ENCODE results near the gene MAPKBP1.

Gene MAPKBP1

GRCh38 chr15:41805711-41806110 is 31.4 kb downstream of the MAPKBP1 start:
- Histone ChIP-seq H3K27me3 (ENCODE audit: control insufficient read depth, insufficient read depth, low read length) (no peaks in the 10 kb centered on the region), H3K4me1 (no peaks in the 10 kb centered on the region), H3K79me2 (no peaks in the 10 kb centered on the region), H3K4me2 (ENCODE audit: low read length) (no peak overlapping the region), H3K4me3 (ENCODE audit: low read depth, low read length) (no peak overlapping the region), H3K36me3 (ENCODE audit: control insufficient read depth, insufficient read depth, low read length) (no peaks in the 10 kb centered on the region), H3K9ac (no peak overlapping the region), H3K27ac (no peak overlapping the region), H2AFZ (no peak overlapping the region), H3K9me3 (ENCODE audit: control insufficient read depth, low read length) (no peaks in the 10 kb centered on the region)
- TF ChIP-seq, protein P1, sequence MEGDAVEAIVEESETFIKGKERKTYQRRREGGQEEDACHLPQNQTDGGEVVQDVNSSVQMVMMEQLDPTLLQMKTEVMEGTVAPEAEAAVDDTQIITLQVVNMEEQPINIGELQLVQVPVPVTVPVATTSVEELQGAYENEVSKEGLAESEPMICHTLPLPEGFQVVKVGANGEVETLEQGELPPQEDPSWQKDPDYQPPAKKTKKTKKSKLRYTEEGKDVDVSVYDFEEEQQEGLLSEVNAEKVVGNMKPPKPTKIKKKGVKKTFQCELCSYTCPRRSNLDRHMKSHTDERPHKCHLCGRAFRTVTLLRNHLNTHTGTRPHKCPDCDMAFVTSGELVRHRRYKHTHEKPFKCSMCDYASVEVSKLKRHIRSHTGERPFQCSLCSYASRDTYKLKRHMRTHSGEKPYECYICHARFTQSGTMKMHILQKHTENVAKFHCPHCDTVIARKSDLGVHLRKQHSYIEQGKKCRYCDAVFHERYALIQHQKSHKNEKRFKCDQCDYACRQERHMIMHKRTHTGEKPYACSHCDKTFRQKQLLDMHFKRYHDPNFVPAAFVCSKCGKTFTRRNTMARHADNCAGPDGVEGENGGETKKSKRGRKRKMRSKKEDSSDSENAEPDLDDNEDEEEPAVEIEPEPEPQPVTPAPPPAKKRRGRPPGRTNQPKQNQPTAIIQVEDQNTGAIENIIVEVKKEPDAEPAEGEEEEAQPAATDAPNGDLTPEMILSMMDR (IDR thresholded peaks at IDR 0.05), result no peak

GRCh38 chr15:41806291-41807181 is 32.3 kb downstream of the MAPKBP1 start:
- H3K4me3 ChIP-seq (ENCODE audit: low read depth, low read length), result no peak overlapping the region
- no peaks in the 10 kb centered on the region for H3K36me3 ChIP-seq (ENCODE audit: control insufficient read depth, insufficient read depth, low read length)
- H3K79me2 ChIP-seq, result no peaks in the 10 kb centered on the region
- no peaks in the 10 kb centered on the region for H3K4me1 ChIP-seq
- no peaks in the 10 kb centered on the region for H3K9me3 ChIP-seq (ENCODE audit: control insufficient read depth, low read length)
- TF ChIP-seq, protein P1 (IDR thresholded peaks at IDR 0.05), result no peak
- H3K27ac ChIP-seq, result no peak overlapping the region
- H3K27me3 ChIP-seq (ENCODE audit: control insufficient read depth, insufficient read depth, low read length), result no peaks in the 10 kb centered on the region
- H2AFZ ChIP-seq, result no peak overlapping the region
- H3K9ac ChIP-seq, result no peak overlapping the region
- H3K4me2 ChIP-seq (ENCODE audit: low read length), result no peak overlapping the region

DNA sequence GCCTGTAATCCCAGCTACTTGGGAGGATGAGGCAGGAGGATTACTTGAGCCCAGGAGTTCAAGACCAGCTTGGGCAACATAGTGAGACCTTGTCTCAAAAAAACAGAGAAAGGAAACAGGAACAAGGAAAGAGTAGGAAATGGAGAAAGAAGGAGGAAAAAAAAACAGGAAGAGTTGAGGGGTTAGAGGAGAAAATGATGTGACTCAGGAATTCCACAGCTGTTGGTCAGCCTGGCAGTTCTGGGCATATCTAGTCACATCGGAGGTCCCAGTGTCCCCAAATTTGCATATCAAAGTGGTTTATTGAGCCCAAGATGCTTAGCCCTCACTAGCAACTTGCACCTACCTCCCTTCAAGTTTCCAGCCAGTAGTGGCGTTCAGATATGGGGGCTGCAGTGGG is 34.8 kb downstream of the MAPKBP1 start:
- no peak overlapping the region for H3K27ac ChIP-seq

DNA sequence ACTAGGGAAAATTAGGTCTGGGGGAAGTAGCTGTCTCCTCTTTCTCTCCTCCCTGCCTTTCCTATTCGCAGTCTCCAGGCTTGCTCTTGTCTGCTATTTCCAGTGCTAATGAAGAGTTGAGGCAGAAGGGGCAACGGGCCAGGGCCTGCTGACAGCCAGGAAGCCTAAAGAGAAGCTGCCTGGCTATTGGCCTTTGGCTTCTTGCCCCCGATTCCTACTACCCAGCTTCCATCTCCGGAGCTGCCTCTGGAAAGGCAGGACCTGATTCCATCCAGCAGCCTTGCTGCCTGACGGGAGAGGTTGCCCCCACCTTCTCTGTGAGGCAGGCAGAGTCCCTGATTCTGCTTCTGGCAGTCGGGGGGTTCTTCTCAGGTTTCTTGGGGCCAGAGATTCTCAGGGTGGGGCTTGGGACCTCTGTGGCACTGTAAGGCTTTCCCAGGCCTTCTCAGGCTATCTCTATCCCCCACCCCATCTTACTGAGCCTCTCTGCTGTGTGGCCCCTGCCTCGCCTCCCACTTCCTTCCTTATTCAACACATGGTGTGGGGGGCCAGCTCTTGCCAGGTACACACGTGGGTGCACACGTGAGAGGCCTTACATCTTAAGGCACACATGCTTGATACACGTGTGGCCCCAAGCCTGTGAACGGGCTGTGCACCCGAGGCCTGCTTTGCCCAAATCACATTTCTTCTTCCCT is 35.4 kb downstream of the MAPKBP1 start:
- no peak overlapping the region for H3K4me2 ChIP-seq (ENCODE audit: low read length)
- no peaks in the 10 kb centered on the region for H3K27me3 ChIP-seq (ENCODE audit: control insufficient read depth, insufficient read depth, low read length)
- TF ChIP-seq, protein P1 (IDR thresholded peaks at IDR 0.05), result no peak
- H3K36me3 ChIP-seq (ENCODE audit: control insufficient read depth, insufficient read depth, low read length), result no peaks in the 10 kb centered on the region
- no peak overlapping the region for H3K4me3 ChIP-seq (ENCODE audit: low read depth, low read length)
- no peak overlapping the region for H3K9ac ChIP-seq
- no peaks in the 10 kb centered on the region for H3K9me3 ChIP-seq (ENCODE audit: control insufficient read depth, low read length)
- no peaks in the 10 kb centered on the region for H3K4me1 ChIP-seq
- H2AFZ ChIP-seq, result no peak overlapping the region
- H3K79me2 ChIP-seq, result no peaks in the 10 kb centered on the region
- no peak overlapping the region for H3K27ac ChIP-seq

More for the DNA sequence above, 34.8 kb downstream of the MAPKBP1 start:
- Histone ChIP-seq H3K9me3 (ENCODE audit: control insufficient read depth, low read length) (no peaks in the 10 kb centered on the region), H3K36me3 (ENCODE audit: control insufficient read depth, insufficient read depth, low read length) (no peaks in the 10 kb centered on the region), H3K79me2 (no peaks in the 10 kb centered on the region), H3K4me3 (ENCODE audit: low read depth, low read length) (no peak overlapping the region), H3K4me2 (ENCODE audit: low read length) (no peak overlapping the region), H3K9ac (no peak overlapping the region), H3K27me3 (ENCODE audit: control insufficient read depth, insufficient read depth, low read length) (no peaks in the 10 kb centered on the region), H2AFZ (no peak overlapping the region), H3K4me1 (no peaks in the 10 kb centered on the region)
- TF ChIP-seq, protein P1 (IDR thresholded peaks at IDR 0.05), result no peak

Measured in parathyroid adenoma (tissue), 2 donors.